Psoas muscle (tissue), 8 donors: ENCODE data around the gene STRADB. TPM values are rescaled to one million over a fixed set of nuclear protein-coding genes. Genes with fewer than 3 reads are reported as not detected.

Experiments used
- ATAC-seq, 4 donors: fragments of 200-7000 bp; cut with Tn5 transposase; one replicate each; pipeline ENCODE4 v1.9.1; 2020; ENCODE audit warnings: moderate library complexity in 3 of 4, mild to moderate bottlenecking in 2 of 4
- DNase-seq, 2 donors: peaks; one replicate each; pipeline ENCODE4 v3.0.0-alpha.2; 2020
- H3K27ac ChIP-seq: fragments of 200-600 bp; one replicate; pipeline ENCODE4 v1.8.0; 2022
- H3K27me3 ChIP-seq, 3 donors: fragments of 200-600 bp in 1 of 3; one replicate each; pipeline versions ENCODE4 v1.6.1 to v1.8.0; 2013 to 2022; ENCODE audit warnings: low read length in 2 of 3, mild to moderate bottlenecking in 2 of 3, moderate library complexity in 1 of 3; ENCODE audit not compliant: insufficient read depth in 3 of 3
- H3K36me3 ChIP-seq, 2 donors: fragments of 200-600 bp in 1 of 2; one replicate each; pipeline versions ENCODE4 v1.6.1 to v1.8.0; 2013 to 2022; ENCODE audit warnings: low read depth in 1 of 2, mild to moderate bottlenecking in 1 of 2, moderate library complexity in 1 of 2; ENCODE audit not compliant: insufficient read depth in 1 of 2
- H3K4me1 ChIP-seq: fragments of 200-600 bp; one replicate; pipeline ENCODE4 v1.8.0; 2022
- H3K4me3 ChIP-seq: fragments of 200-600 bp; one replicate; pipeline ENCODE4 v1.8.0; 2022; ENCODE audit warnings: mild to moderate bottlenecking
- H3K9me3 ChIP-seq: fragments of 200-600 bp; one replicate; pipeline ENCODE4 v1.8.0; 2022
- CTCF ChIP-seq: fragments of 200-600 bp; IDR thresholded peaks from one replicate; pipeline ENCODE4 v1.8.0; 2022; ENCODE audit warnings: antibody characterized with exemption
- WGBS, 3 donors: extraction: QIAGEN DNeasy Blood & Tissue Kit; methylation state at CpG; one replicate each; pipeline versions ENCODE4 v1.1.6 to v1.1.7; 2013; 5-methylcytosine and 5-hydroxymethylcytosine counted together
- intact Hi-C, 2 donors: fragments of 100-400 bp; cut with DNase I; formaldehyde crosslinking; loops; one replicate each; pipeline versions ENCODE4 v1.11.0 to v1.14.2; 2022
- polyA plus RNA-seq, 3 donors: library from polyadenylated mRNA; stranded (reverse); fragments of 200-250 nt; gene quantifications; one replicate each; pipeline ENCODE4 v1.2.3, GENCODE V29; 2013
- total RNA-seq, 4 donors: library from RNA; stranded (reverse); fragmentation: NEBNext Ultra II Directional in 2 of 4; extraction: Animal tissue kit (Norgen Biotek cat#: 25700) in 2 of 4; gene quantifications; one replicate each; pipeline versions ENCODE4 v1.2.1 to v1.2.4, GENCODE V29; 2021 to 2023
- donor health status: healthy with polysubstance abuse.
- donor health status: DM: no; HTN: no; CAD: no; lungs with moderate emphysema.
- donor health status: Bipolar disorder and iron deficiency.
- donor health status: healthy.
- donor health status: DM: yes; HTN: yes; CAD: no.
- donor health status: DM: no; HTN: no; CAD: no.
- donor health status: DM: no; HTN: no; CAD: no.
- donor health status: DM: yes; HTN: yes; CAD: no.

The STRADB gene
- total and polyA plus RNA-seq, 7 donors: 48.5 to 175 (median 79.7) TPM

GRCh38 chr2:201411421-201411820 lies 40.1 kb upstream of the STRADB start:
- no peak for TF ChIP-seq CTCF
- peaks cover 64% of the 10 kb centered on the region for H3K4me1 ChIP-seq
- no peaks in the 10 kb centered on the region for H3K9me3 ChIP-seq
- intact Hi-C loops: loop anchor here in 1 of 2 donors (5.0 kb wide), 1 partner anchor 36 kb away; no protein-coding TSS in a partner anchor
- no peaks in the 10 kb centered on the region for H3K27me3 ChIP-seq
- no peak for DNase-seq
- H3K36me3 ChIP-seq: no peaks in the 10 kb centered on the region
- ATAC-seq: peak in 1 of 4 donors; percentile 38
- H3K27ac ChIP-seq: peak overlapping the region; percentile 53
- H3K4me3 ChIP-seq: no peak overlapping the region

- Histone ChIP-seq H3K27ac (peak overlapping the region; percentile 56), H3K9me3 (no peaks in the 10 kb centered on the region), H3K36me3 (no peaks in the 10 kb centered on the region), H3K4me1 (peaks cover 53% of the 10 kb centered on the region), H3K27me3 (no peaks in the 10 kb centered on the region), H3K4me3 (no peak overlapping the region)
- WGBS, 3 donors: 24 to 55% (median 33%) methylated on average over 2 of the region's 2 CpGs
- TF ChIP-seq CTCF: no peak
- no peak for DNase-seq
- intact Hi-C loops: loop anchor here in 1 of 2 donors (5.0 kb wide), 1 partner anchor 34 kb away; no protein-coding TSS in a partner anchor
- ATAC-seq: peak; percentile 42 to 60 (median 48)
Observed at GRCh38 chr2:201413143-201413542, 38.4 kb upstream of the STRADB start.

GRCh38 chr2:201413552-201413951 lies 38.0 kb upstream of the STRADB start:
- no peaks in the 10 kb centered on the region for H3K27me3 ChIP-seq
- TF ChIP-seq CTCF: no peak
- H3K4me3 ChIP-seq: peak overlapping the region; percentile 37
- no peaks in the 10 kb centered on the region for H3K9me3 ChIP-seq
- ATAC-seq (no peak), DNase-seq (no peak)
- intact Hi-C loops: loop anchor here in 1 of 2 donors (5.0 kb wide), 1 partner anchor 34 kb away; no protein-coding TSS in a partner anchor
- H3K4me1 ChIP-seq: peaks cover 53% of the 10 kb centered on the region
- H3K36me3 ChIP-seq: no peaks in the 10 kb centered on the region
- H3K27ac ChIP-seq: peak overlapping the region; percentile 56
- 49 to 64% (median 51%) methylated on average over 4 of the region's 4 CpGs for WGBS, 3 donors

- ATAC-seq: peak in 2 of 4 donors; percentile 26 to 45
- Histone ChIP-seq H3K36me3 (no peaks in the 10 kb centered on the region), H3K27ac (peak overlapping the region; percentile 56), H3K4me1 (peaks cover 50% of the 10 kb centered on the region), H3K9me3 (no peaks in the 10 kb centered on the region), H3K4me3 (peak overlapping the region; percentile 37), H3K27me3 (no peaks in the 10 kb centered on the region)
- intact Hi-C loops: loop anchor here in 1 of 2 donors (5.0 kb wide), 1 partner anchor 33 kb away; no protein-coding TSS in a partner anchor
- no peak for DNase-seq
- no peak for TF ChIP-seq CTCF
- 5 to 12% (median 12%) methylated on average over 3 of the region's 3 CpGs for WGBS, 3 donors
Observed at GRCh38 chr2:201414099-201415023, 37.2 kb upstream of the STRADB start.
